Measurements from ENCODE around the gene TMEM51. TPM values are rescaled to one million over a fixed set of nuclear protein-coding genes. Genes with fewer than 3 reads are reported as not detected.

Gene TMEM51
- total RNA-seq, 1 donor from 2014 or later = 1.9 TPM

GRCh38 chr1:15176120-15176519 is 22.6 kb downstream of the TMEM51 start:
- Mint-ChIP-seq H3K9me3 (ENCODE audit: low read depth) (no peaks in the 10 kb centered on the region), H3K27me3 (ENCODE audit: low read depth) (peaks cover 1% of the 10 kb centered on the region), H3K27ac (ENCODE audit: unreplicated experiment) (no peak overlapping the region), H3K4me3 (ENCODE audit: unreplicated experiment) (no peak overlapping the region), H3K36me3 (ENCODE audit: low read depth) (no peaks in the 10 kb centered on the region), H3K4me1 (ENCODE audit: low read depth) (peaks cover 23% of the 10 kb centered on the region)
- no peak for DNase-seq (ENCODE audit: low spot score)
- TF ChIP-seq, protein P1, sequence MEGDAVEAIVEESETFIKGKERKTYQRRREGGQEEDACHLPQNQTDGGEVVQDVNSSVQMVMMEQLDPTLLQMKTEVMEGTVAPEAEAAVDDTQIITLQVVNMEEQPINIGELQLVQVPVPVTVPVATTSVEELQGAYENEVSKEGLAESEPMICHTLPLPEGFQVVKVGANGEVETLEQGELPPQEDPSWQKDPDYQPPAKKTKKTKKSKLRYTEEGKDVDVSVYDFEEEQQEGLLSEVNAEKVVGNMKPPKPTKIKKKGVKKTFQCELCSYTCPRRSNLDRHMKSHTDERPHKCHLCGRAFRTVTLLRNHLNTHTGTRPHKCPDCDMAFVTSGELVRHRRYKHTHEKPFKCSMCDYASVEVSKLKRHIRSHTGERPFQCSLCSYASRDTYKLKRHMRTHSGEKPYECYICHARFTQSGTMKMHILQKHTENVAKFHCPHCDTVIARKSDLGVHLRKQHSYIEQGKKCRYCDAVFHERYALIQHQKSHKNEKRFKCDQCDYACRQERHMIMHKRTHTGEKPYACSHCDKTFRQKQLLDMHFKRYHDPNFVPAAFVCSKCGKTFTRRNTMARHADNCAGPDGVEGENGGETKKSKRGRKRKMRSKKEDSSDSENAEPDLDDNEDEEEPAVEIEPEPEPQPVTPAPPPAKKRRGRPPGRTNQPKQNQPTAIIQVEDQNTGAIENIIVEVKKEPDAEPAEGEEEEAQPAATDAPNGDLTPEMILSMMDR (IDR thresholded peaks at IDR 0.05) = no peak

- DNase-seq (ENCODE audit: low spot score) = peak; percentile 41
- Mint-ChIP-seq H3K27me3 (ENCODE audit: low read depth) (peaks cover 1% of the 10 kb centered on the region), H3K27ac (ENCODE audit: unreplicated experiment) (no peak overlapping the region), H3K4me1 (ENCODE audit: low read depth) (peaks cover 20% of the 10 kb centered on the region), H3K4me3 (ENCODE audit: unreplicated experiment) (no peak overlapping the region), H3K9me3 (ENCODE audit: low read depth) (no peaks in the 10 kb centered on the region), H3K36me3 (ENCODE audit: low read depth) (no peaks in the 10 kb centered on the region)
- TF ChIP-seq, protein P1 (IDR thresholded peaks at IDR 0.05) = no peak
Observed at GRCh38 chr1:15176898-15177665, 23.5 kb downstream of the TMEM51 start.

DNA sequence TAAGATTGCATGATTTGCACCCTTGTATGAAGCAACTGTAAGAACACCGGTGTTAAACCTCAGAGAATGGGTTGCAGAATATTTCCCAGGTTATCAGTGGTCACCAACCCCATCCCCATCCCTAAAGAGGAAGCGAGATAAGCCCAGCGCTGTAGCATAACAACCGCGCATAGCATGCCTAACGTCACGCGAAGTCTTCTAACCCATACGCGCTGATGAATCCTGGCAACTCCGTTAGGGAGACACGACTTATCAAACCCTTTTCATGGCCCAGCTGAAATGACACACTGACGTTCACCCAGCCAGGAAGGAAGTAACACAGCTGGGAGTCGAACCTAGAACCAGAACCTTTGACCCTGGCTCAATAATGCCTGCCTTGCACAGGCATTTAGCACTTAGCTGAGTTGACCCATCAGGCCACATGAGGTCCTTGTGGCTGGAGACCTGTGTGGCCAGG is 24.2 kb downstream of the TMEM51 start:
- Mint-ChIP-seq H3K9me3 (ENCODE audit: low read depth) (no peaks in the 10 kb centered on the region), H3K36me3 (ENCODE audit: low read depth) (no peaks in the 10 kb centered on the region), H3K4me1 (ENCODE audit: low read depth) (peaks cover 14% of the 10 kb centered on the region), H3K27me3 (ENCODE audit: low read depth) (peaks cover 1% of the 10 kb centered on the region), H3K4me3 (ENCODE audit: unreplicated experiment) (no peak overlapping the region), H3K27ac (ENCODE audit: unreplicated experiment) (no peak overlapping the region)
- TF ChIP-seq, protein P1 (IDR thresholded peaks at IDR 0.05) = no peak
- peak; percentile 11 for DNase-seq (ENCODE audit: low spot score)

- Mint-ChIP-seq H3K4me1 (ENCODE audit: low read depth) (peaks cover 12% of the 10 kb centered on the region), H3K27ac (ENCODE audit: unreplicated experiment) (peak overlapping the region; percentile 83), H3K9me3 (ENCODE audit: low read depth) (no peaks in the 10 kb centered on the region), H3K36me3 (ENCODE audit: low read depth) (no peaks in the 10 kb centered on the region), H3K4me3 (ENCODE audit: unreplicated experiment) (no peak overlapping the region), H3K27me3 (ENCODE audit: low read depth) (peaks cover 1% of the 10 kb centered on the region)
- peak; percentile 20 for DNase-seq (ENCODE audit: low spot score)
- TF ChIP-seq, protein P1 (IDR thresholded peaks at IDR 0.05) = no peak
Observed at GRCh38 chr1:15178571-15179484, 25.3 kb downstream of the TMEM51 start.

DNA sequence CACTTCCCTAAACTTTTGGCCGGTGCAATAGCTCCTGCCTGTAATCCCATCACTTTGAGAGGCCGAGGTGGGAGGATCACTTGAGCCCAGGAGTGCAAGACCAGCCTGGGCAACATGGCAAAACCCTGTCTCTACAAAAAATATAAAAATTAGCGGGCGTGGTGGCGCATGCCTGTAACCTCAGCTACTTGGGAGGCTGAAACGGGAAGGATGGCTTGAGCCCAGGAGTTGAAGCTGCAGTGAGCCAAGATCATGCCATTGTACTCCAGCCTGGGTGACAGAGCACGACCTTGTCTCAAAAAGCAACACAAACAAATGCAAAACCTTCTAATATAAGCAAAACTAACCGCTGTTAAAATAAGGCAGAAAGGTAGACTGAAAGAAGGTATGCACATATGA is 25.9 kb downstream of the TMEM51 start:
- TF ChIP-seq, protein P1 (IDR thresholded peaks at IDR 0.05) = no peak
- Mint-ChIP-seq H3K27ac (ENCODE audit: unreplicated experiment) (peak overlapping the region; percentile 83), H3K9me3 (ENCODE audit: low read depth) (no peaks in the 10 kb centered on the region), H3K36me3 (ENCODE audit: low read depth) (no peaks in the 10 kb centered on the region), H3K27me3 (ENCODE audit: low read depth) (peaks cover 3% of the 10 kb centered on the region), H3K4me3 (ENCODE audit: unreplicated experiment) (no peak overlapping the region), H3K4me1 (ENCODE audit: low read depth) (peaks cover 12% of the 10 kb centered on the region)
- no peak for DNase-seq (ENCODE audit: low spot score)

Measured in chondrocyte (in vitro differentiated cells).